SU-DHL-6 (cell line): Measurements from ENCODE around the gene ZNF175.

ENCODE experiments used
- H2AFZ ChIP-seq: fragments of 200-600 bp; sonication (generic); 2 replicates; pipeline ENCODE4 v1.6.1; 2014; ENCODE audit warnings: low read depth, mild to moderate bottlenecking, moderate library complexity, mixed read lengths, antibody characterized with exemption, low read length; ENCODE audit not compliant: severe bottlenecking
- H3F3A ChIP-seq: fragments of 200-600 bp; shearing (Covaris generic); 2 replicates; pipeline ENCODE4 v1.6.0; 2016; ENCODE audit warnings: antibody characterized with exemption, mild to moderate bottlenecking; ENCODE audit not compliant: insufficient read depth
- H3K27ac ChIP-seq: fragments of 200-600 bp; sonication (generic); 2 replicates; pipeline ENCODE4 v1.5.1; 2016; ENCODE audit warnings: low read depth, mild to moderate bottlenecking, low read length, moderate library complexity, mixed read lengths
- H3K27me3 ChIP-seq: fragments of 200-600 bp; sonication (generic), shearing (Covaris generic); 2 replicates; pipeline ENCODE4 v1.6.0; 2014; ENCODE audit warnings: mild to moderate bottlenecking, low read length
- H3K36me3 ChIP-seq: fragments of 200-600 bp; sonication (generic); 2 replicates; pipeline ENCODE4 v1.6.1; 2014; ENCODE audit warnings: mild to moderate bottlenecking, low read length, mixed read lengths
- H3K4me2 ChIP-seq: fragments of 300-600, 200-600 bp; shearing (Covaris generic), sonication (generic); 2 replicates; pipeline ENCODE4 v1.6.0; 2014; ENCODE audit warnings: low read length, low read depth, mild to moderate bottlenecking; ENCODE audit not compliant: poor library complexity, severe bottlenecking
- H3K4me3 ChIP-seq: fragments of 200-600 bp; sonication (generic); 2 replicates; pipeline ENCODE4 v1.5.1; 2014; ENCODE audit warnings: antibody characterized with exemption, low read length, mild to moderate bottlenecking, mixed read lengths; ENCODE audit not compliant: insufficient read depth, poor library complexity, severe bottlenecking
- H3K79me2 ChIP-seq: fragments of 200-600 bp; sonication (generic); 2 replicates; pipeline ENCODE4 v1.6.1; 2014; ENCODE audit warnings: mild to moderate bottlenecking, low read length, moderate library complexity; ENCODE audit not compliant: insufficient read depth
- H3K9ac ChIP-seq: fragments of 200-600 bp; sonication (generic); 2 replicates; pipeline ENCODE4 v1.7.0; 2014; ENCODE audit warnings: mild to moderate bottlenecking, low read length
- H3K9me2 ChIP-seq: fragments of 200-600 bp; sonication (generic); replicated peaks from 2 replicates; pipeline ENCODE4 v1.6.1; 2014; ENCODE audit warnings: low read length; ENCODE audit not compliant: insufficient read depth
- H3K9me3 ChIP-seq: fragments of 200-600 bp; sonication (generic); 2 replicates; pipeline ENCODE4 v1.6.1; 2014; ENCODE audit warnings: low read length, mixed read lengths; ENCODE audit not compliant: insufficient read depth
- H4K20me1 ChIP-seq: fragments of 200-600 bp; sonication (generic); 2 replicates; pipeline ENCODE4 v1.6.1; 2014; ENCODE audit warnings: low read depth, mild to moderate bottlenecking, antibody characterized with exemption, low read length, moderate library complexity, mixed read lengths
- EZH2phosphoT487 ChIP-seq: fragments of 200-600 bp; sonication (generic), shearing (Covaris generic); conservative IDR thresholded peaks from 2 replicates; pipeline ENCODE4 v1.6.1; 2018; ENCODE audit warnings: mild to moderate bottlenecking, antibody characterized with exemption, low read length, moderate library complexity, mixed read lengths
- TF ChIP-seq, protein P1 (sequence below): fragments of 200-600 bp; sonication (generic); IDR thresholded peaks from one replicate; pipeline ENCODE4 v1.5.1; 2017; ENCODE audit warnings: antibody characterized with exemption, mild to moderate bottlenecking, low read length, moderate library complexity; ENCODE audit not compliant: insufficient read depth, poor library complexity, severe bottlenecking

ZNF175 gene

DNA sequence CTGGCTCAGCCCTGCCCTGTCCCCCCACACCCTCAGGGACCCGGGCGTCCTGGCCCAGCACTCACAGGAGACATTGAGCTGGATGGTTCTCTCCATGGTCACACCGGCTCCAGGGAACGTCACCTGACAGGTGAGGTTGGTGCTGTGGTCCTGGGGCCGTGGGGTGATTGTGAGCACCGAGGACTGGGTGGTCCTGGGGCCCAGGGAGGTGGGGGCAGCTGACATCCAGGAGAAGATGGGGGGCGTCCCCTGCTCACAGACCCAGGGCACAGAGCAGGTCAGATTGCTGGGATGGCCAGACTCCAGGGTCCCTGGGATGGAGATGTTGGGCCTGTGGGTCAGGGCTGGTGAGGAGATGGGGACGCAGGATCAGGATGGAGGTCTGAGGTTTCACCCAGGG lies 40.5 kb upstream of the ZNF175 start:
- H3K36me3 ChIP-seq, result no peaks in the 10 kb centered on the region
- no peak overlapping the region for H3K4me2 ChIP-seq
- H3K9me2 ChIP-seq, result no peaks in the 10 kb centered on the region
- H3F3A ChIP-seq, result no peaks in the 10 kb centered on the region
- H3K9me3 ChIP-seq, result no peaks in the 10 kb centered on the region
- no peak overlapping the region for H2AFZ ChIP-seq
- H3K27ac ChIP-seq, result no peak overlapping the region
- H3K27me3 ChIP-seq, result no peaks in the 10 kb centered on the region
- H4K20me1 ChIP-seq, result no peaks in the 10 kb centered on the region
- no peaks in the 10 kb centered on the region for H3K79me2 ChIP-seq
- no peak overlapping the region for H3K9ac ChIP-seq
- TF ChIP-seq, protein P1, sequence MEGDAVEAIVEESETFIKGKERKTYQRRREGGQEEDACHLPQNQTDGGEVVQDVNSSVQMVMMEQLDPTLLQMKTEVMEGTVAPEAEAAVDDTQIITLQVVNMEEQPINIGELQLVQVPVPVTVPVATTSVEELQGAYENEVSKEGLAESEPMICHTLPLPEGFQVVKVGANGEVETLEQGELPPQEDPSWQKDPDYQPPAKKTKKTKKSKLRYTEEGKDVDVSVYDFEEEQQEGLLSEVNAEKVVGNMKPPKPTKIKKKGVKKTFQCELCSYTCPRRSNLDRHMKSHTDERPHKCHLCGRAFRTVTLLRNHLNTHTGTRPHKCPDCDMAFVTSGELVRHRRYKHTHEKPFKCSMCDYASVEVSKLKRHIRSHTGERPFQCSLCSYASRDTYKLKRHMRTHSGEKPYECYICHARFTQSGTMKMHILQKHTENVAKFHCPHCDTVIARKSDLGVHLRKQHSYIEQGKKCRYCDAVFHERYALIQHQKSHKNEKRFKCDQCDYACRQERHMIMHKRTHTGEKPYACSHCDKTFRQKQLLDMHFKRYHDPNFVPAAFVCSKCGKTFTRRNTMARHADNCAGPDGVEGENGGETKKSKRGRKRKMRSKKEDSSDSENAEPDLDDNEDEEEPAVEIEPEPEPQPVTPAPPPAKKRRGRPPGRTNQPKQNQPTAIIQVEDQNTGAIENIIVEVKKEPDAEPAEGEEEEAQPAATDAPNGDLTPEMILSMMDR, result no peak
- no peak for TF ChIP-seq EZH2phosphoT487
- H3K4me3 ChIP-seq, result no peak overlapping the region

DNA sequence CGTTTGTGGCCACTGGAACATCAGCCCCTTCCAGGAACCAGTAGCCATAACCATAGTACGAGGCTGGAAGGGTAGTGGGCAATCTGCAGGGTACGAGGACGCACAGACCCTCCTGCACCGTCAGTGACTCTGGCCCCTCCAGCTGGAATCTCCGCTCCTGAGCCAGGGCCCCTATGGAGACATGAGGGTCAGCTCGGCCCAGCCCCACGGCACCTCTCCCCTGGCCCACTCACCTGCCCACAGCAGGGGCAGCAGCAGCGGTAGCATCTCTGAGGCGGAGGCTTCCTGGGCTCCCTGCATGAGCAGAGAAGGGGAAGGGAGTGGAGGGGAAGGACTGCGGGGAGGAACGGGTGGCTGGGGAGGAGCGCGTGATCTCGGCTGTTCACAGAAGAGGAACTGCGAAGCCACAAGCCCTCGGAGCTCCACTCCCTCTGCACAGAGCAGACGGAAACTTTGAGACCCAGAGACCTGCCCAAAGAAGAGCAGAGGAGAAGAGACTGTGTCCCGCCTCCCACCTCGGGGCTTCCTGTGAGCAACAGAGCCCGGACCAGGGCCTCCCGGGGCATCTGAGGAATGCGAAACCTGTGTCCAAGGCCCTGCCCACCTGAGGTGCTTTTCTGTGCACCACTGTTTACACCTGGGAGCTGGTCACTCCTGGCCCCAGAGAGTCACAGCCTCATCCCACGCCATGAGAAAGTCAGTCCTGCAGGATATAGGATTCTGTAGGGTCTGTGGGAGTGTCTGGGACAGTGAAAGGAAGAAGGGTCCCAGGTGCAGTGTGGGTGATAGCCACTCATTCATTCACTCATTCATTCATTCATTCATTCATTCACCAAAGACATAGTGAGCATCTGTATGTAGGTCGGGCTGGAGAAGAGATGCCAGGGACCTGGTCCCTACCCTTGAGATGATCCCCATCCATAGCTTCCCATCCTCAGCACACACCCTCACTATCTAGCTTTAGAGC lies 39.5 kb upstream of the ZNF175 start, which contains the start of gene SIGLEC6:
Gene SIGLEC6 (minus strand): TSS at position 322 of the 967 bp plus-strand sequence. CDS start 22 bp downstream, at position 300.
- Histone ChIP-seq H2AFZ (no peak within 1 kb of the TSS), H3K4me2 (no peak within 1 kb of the TSS), H3K4me3 (no peak within 1 kb of the TSS), H3K9me2 (no peaks in the 10 kb centered on the region), H3K9me3 (no peaks in the 10 kb centered on the region), H4K20me1 (no peaks in the 10 kb centered on the region), H3K27me3 (no peaks in the 10 kb centered on the region), H3K79me2 (no peaks in the 10 kb centered on the region), H3K36me3 (no peaks in the 10 kb centered on the region), H3K27ac (no peak within 1 kb of the TSS), H3F3A (no peaks in the 10 kb centered on the region), H3K9ac (no peak within 1 kb of the TSS)
- TF ChIP-seq EZH2phosphoT487, result no peak

DNA sequence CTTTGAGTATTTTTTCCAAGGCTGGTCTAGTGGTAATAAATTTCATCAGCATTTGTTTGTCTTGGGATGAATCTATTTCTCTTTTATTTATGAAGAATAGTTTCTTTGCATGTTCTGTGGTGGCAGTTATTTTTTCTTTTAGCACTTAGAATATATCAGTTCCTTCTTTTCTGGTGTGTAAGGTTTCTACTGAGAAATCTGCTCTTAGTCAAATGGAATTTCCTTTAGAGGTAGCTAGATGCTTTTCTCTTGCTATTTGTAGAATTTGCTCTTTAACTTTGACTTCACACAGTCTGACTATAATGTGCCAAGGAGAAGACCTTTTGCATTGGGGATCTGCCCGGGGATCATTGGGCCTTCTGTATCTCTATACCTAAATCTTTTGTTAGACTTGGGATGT lies 35.5 kb upstream of the ZNF175 start:
- H3K4me2 ChIP-seq, result no peak overlapping the region
- H4K20me1 ChIP-seq, result no peaks in the 10 kb centered on the region
- no peak overlapping the region for H2AFZ ChIP-seq
- H3K9ac ChIP-seq, result no peak overlapping the region
- H3K4me3 ChIP-seq, result no peak overlapping the region
- H3K9me2 ChIP-seq, result no peaks in the 10 kb centered on the region
- TF ChIP-seq, protein P1, result no peak
- TF ChIP-seq EZH2phosphoT487, result no peak
- no peaks in the 10 kb centered on the region for H3K9me3 ChIP-seq
- H3F3A ChIP-seq, result no peaks in the 10 kb centered on the region
- no peaks in the 10 kb centered on the region for H3K79me2 ChIP-seq
- H3K36me3 ChIP-seq, result no peaks in the 10 kb centered on the region
- no peaks in the 10 kb centered on the region for H3K27me3 ChIP-seq
- no peak overlapping the region for H3K27ac ChIP-seq

DNA sequence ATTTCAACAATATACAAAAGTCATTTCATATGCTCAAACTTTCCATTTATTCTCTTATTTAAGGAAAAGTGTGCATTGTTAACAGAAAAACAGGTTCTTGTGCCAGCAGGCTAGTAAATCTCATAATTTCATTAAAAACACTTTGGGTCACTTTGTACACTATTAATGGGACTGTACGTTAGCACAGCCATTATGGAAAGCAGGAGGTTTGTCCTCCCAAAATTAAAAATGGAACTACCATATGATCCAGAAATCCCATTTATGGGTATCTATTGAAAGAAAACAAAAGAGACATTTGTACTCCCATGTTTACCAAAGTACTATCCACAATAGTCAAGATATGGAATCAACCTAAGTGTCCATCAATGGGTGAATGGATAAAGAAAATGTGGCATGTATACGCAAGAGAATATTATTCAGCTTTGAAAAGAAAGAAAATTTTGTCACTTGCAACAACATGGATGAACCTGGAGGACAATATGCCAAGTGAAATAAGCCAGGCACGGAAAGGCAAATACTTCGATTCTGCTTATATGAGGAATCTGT lies 31.2 kb upstream of the ZNF175 start:
- no peaks in the 10 kb centered on the region for H3F3A ChIP-seq
- H3K9me2 ChIP-seq, result no peaks in the 10 kb centered on the region
- no peak overlapping the region for H3K4me3 ChIP-seq
- H3K27ac ChIP-seq, result no peak overlapping the region
- H3K36me3 ChIP-seq, result no peaks in the 10 kb centered on the region
- H4K20me1 ChIP-seq, result no peaks in the 10 kb centered on the region
- no peaks in the 10 kb centered on the region for H3K79me2 ChIP-seq
- no peak overlapping the region for H3K4me2 ChIP-seq
- no peak overlapping the region for H3K9ac ChIP-seq
- TF ChIP-seq, protein P1, result no peak
- no peak for TF ChIP-seq EZH2phosphoT487
- H3K27me3 ChIP-seq, result no peaks in the 10 kb centered on the region
- no peak overlapping the region for H2AFZ ChIP-seq
- H3K9me3 ChIP-seq, result no peaks in the 10 kb centered on the region
